GM23338 (cell line): ENCODE results near the gene SLC15A1. TPM values are rescaled to one million over a fixed set of nuclear protein-coding genes. Genes with fewer than 3 reads are reported as not detected.

Experiments used
- ATAC-seq: fragments of 200-7000 bp; cut with Tn5 transposase; 3 replicates; pipeline ENCODE4 v1.9.1; 2020
- DNase-seq: peaks from one replicate; pipeline ENCODE4 v3.0.0-alpha.2; 2015; ENCODE audit warnings: low spot score
- H2AFZ ChIP-seq: fragments of 200-600 bp; sonication (generic); 2 replicates; pipeline ENCODE4 v1.8.0; 2016; ENCODE audit warnings: antibody characterized with exemption, mild to moderate bottlenecking, moderate library complexity
- H3F3A ChIP-seq: fragments of 200-600 bp; sonication (generic); replicated peaks from 2 replicates; pipeline ENCODE4 v1.8.0; 2017; ENCODE audit warnings: antibody characterized with exemption, mixed run types, low read depth
- H3K27ac ChIP-seq: fragments of 200-600 bp; sonication (generic); 2 replicates; pipeline ENCODE4 v1.6.1; 2016; ENCODE audit warnings: low read depth
- H3K27me3 ChIP-seq: fragments of 200-600 bp; sonication (generic); 2 replicates; pipeline ENCODE4 v1.8.0; 2016; ENCODE audit warnings: mild to moderate bottlenecking, mixed run types, moderate library complexity; ENCODE audit not compliant: insufficient read depth
- H3K36me3 ChIP-seq: fragments of 200-600 bp; sonication (generic); 2 replicates; pipeline ENCODE4 v1.8.0; 2016; ENCODE audit warnings: mild to moderate bottlenecking; ENCODE audit not compliant: insufficient read depth
- H3K4me1 ChIP-seq: fragments of 200-600 bp; sonication (generic); 2 replicates; pipeline ENCODE4 v1.8.0; 2016; ENCODE audit warnings: mild to moderate bottlenecking, moderate library complexity; ENCODE audit not compliant: insufficient read depth
- H3K4me2 ChIP-seq: fragments of 200-600 bp; sonication (generic); 2 replicates; pipeline ENCODE4 v1.7.1; 2017; ENCODE audit warnings: mixed run types
- H3K4me3 ChIP-seq: fragments of 200-600 bp; sonication (generic); 2 replicates; pipeline ENCODE4 v1.6.1; 2016; ENCODE audit warnings: mixed run types
- H3K79me2 ChIP-seq: fragments of 200-600 bp; sonication (generic); replicated peaks from 2 replicates; pipeline ENCODE4 v1.8.0; 2017; ENCODE audit warnings: mild to moderate bottlenecking; ENCODE audit not compliant: insufficient read depth
- H3K9me2 ChIP-seq: fragments of 200-600 bp; sonication (generic); 2 replicates; pipeline ENCODE4 v1.8.0; 2017; ENCODE audit not compliant: insufficient read depth
- H4K20me1 ChIP-seq: fragments of 200-600 bp; sonication (generic); replicated peaks from 2 replicates; pipeline ENCODE4 v1.8.0; 2017; ENCODE audit warnings: mild to moderate bottlenecking; ENCODE audit not compliant: insufficient read depth
- H3K27ac Mint-ChIP-seq: 2 replicates; pipeline ENCODE4 v1.8.0; 2020; ENCODE audit warnings: inconsistent platforms, mild to moderate bottlenecking, moderate library complexity, mixed read lengths
- H3K27me3 Mint-ChIP-seq: 3 replicates; pipeline ENCODE4 v1.8.0; 2022; ENCODE audit warnings: low read depth, mild to moderate bottlenecking, moderate library complexity, mixed read lengths, inconsistent platforms; ENCODE audit not compliant: insufficient read depth, poor library complexity
- H3K36me3 Mint-ChIP-seq: 3 replicates; pipeline ENCODE4 v1.8.0; 2021; ENCODE audit warnings: low read depth, mild to moderate bottlenecking, inconsistent platforms, moderate library complexity, mixed read lengths
- H3K4me1 Mint-ChIP-seq: 3 replicates; pipeline ENCODE4 v1.8.0; 2020; ENCODE audit warnings: mild to moderate bottlenecking, inconsistent platforms, mixed read lengths
- H3K4me3 Mint-ChIP-seq: 3 replicates; pipeline ENCODE4 v1.8.0; 2021; ENCODE audit warnings: moderate library complexity, mild to moderate bottlenecking, inconsistent platforms, mixed read lengths
- H3K9me3 Mint-ChIP-seq: 3 replicates; pipeline ENCODE4 v1.8.0; 2020; ENCODE audit warnings: moderate library complexity, mild to moderate bottlenecking, inconsistent platforms, mixed read lengths
- CREB1 ChIP-seq: fragments of 250-450 bp; sonication (Bioruptor Pico); IDR thresholded peaks from 2 replicates; pipeline ENCODE4 v1.5.0; 2020; ENCODE audit warnings: low read depth, mild to moderate bottlenecking, moderate library complexity
- ETS1 ChIP-seq: IDR thresholded peaks from 2 replicates; pipeline ENCODE4 v1.6.1; 2016; ENCODE audit warnings: antibody characterized with exemption
- EZH2 ChIP-seq: fragments of 200-600 bp; sonication (generic); IDR thresholded peaks from one replicate; pipeline ENCODE4 v1.8.0; 2017; ENCODE audit warnings: antibody characterized with exemption, mild to moderate bottlenecking, low read depth; ENCODE audit not compliant: unreplicated experiment
- EZH2phosphoT487 ChIP-seq: fragments of 200-600 bp; sonication (generic); IDR thresholded peaks from one replicate; pipeline ENCODE4 v1.8.1; 2018; ENCODE audit warnings: antibody characterized with exemption; ENCODE audit not compliant: unreplicated experiment
- JUNB ChIP-seq: IDR thresholded peaks from one replicate; pipeline ENCODE4 v1.6.1; 2016; ENCODE audit warnings: antibody characterized with exemption; ENCODE audit not compliant: unreplicated experiment
- NANOG ChIP-seq: IDR thresholded peaks from 2 replicates; pipeline ENCODE4 v1.6.1; 2016; ENCODE audit warnings: antibody characterized with exemption, borderline replicate concordance
- POLR2AphosphoS5 ChIP-seq: IDR thresholded peaks from 2 replicates; pipeline ENCODE4 v1.6.1; 2016; ENCODE audit warnings: antibody characterized with exemption, low read depth
- REST ChIP-seq: IDR thresholded peaks from one replicate; pipeline ENCODE4 v1.6.1; 2018; ENCODE audit warnings: antibody characterized with exemption; ENCODE audit not compliant: unreplicated experiment
- STAT1 ChIP-seq: IDR thresholded peaks from one replicate; pipeline ENCODE4 v1.6.1; 2016; ENCODE audit warnings: antibody characterized with exemption; ENCODE audit not compliant: unreplicated experiment
- ZNF114 ChIP-seq: fragments of 250-450 bp; sonication (Bioruptor Pico); IDR thresholded peaks from 2 replicates; pipeline ENCODE4 v1.5.0; 2020; ENCODE audit warnings: mild to moderate bottlenecking, moderate library complexity
- ZNF331 ChIP-seq: fragments of 250-450 bp; sonication (Bioruptor Pico); IDR thresholded peaks from 2 replicates; pipeline ENCODE4 v1.5.0; 2020; ENCODE audit warnings: low read depth, mild to moderate bottlenecking, moderate library complexity
- ZNF462 ChIP-seq: fragments of 250-450 bp; sonication (Bioruptor Pico); IDR thresholded peaks from 2 replicates; pipeline ENCODE4 v1.5.0; 2020; ENCODE audit warnings: mild to moderate bottlenecking, moderate library complexity
- polyA plus RNA-seq: library from polyadenylated mRNA; unstranded; fragments of >200 nt; fragmentation: Nextera tagmentation; extraction: Ambion mirVana; gene quantifications from 2 replicates; pipeline ENCODE4 v1.2.1, GENCODE V29; 2016
- total RNA-seq: library from RNA; depleted of rRNA; stranded (reverse); fragments of >200 nt; shearing (Covaris generic); gene quantifications from 2 replicates; pipeline ENCODE4 v1.2.3, GENCODE V29; 2014

Gene SLC15A1
- total and polyA plus RNA-seq, 2 experiments from 2014 or later = 1.6 to 3.0 TPM

GRCh38 chr13:98751861-98752466 is 508 bp downstream of the SLC15A1 start:
- TF ChIP-seq ZNF462 (CRISPR knock-in tag) = no peak
- TF ChIP-seq ZNF331 = no peak
- no peak for TF ChIP-seq JUNB
- TF ChIP-seq CREB1 = no peak
- no peak for TF ChIP-seq STAT1
- TF ChIP-seq NANOG = no peak
- no peak for TF ChIP-seq POLR2AphosphoS5
- TF ChIP-seq EZH2 = no peak
- no peak for TF ChIP-seq ZNF114
- TF ChIP-seq REST = no peak
- TF ChIP-seq EZH2phosphoT487 = no peak
- TF ChIP-seq ETS1 = no peak
- Histone ChIP-seq H3K4me1 (peaks cover 5% of the 10 kb centered on the region; the same call in 1 of the 2 replicates), H3K9me2 (no peaks in the 10 kb centered on the region), H3K36me3 (no peaks in the 10 kb centered on the region), H3F3A (no peaks in the 10 kb centered on the region), H2AFZ (peak overlapping the region; percentile 99), H3K79me2 (no peaks in the 10 kb centered on the region), H3K4me2 (peak overlapping the region; percentile 93), H4K20me1 (no peaks in the 10 kb centered on the region), H3K27ac (no peak overlapping the region), H3K4me3 (peak overlapping the region; percentile 67), H3K27me3 (peaks cover 27% of the 10 kb centered on the region)
- peaks cover 18% of the 10 kb centered on the region for H3K4me1 Mint-ChIP-seq
- peaks cover 20% of the 10 kb centered on the region; the same call in 2 of the 3 replicates for H3K9me3 Mint-ChIP-seq
- peaks cover 25% of the 10 kb centered on the region for H3K27me3 Mint-ChIP-seq
- peak overlapping the region; percentile 73 for H3K4me3 Mint-ChIP-seq
- H3K36me3 Mint-ChIP-seq = no peaks in the 10 kb centered on the region
- DNase-seq (peak; percentile 54), ATAC-seq (peak; percentile 75)
- no peak overlapping the region for H3K27ac Mint-ChIP-seq
